NT2/D1 (cell line): Measurements from ENCODE around the gene ARID3B.
A peak's percentile ranks its signal among the peaks of the same experiment; 100 is the strongest.

Experiments
- DNase-seq: peaks from one replicate; pipeline ENCODE4 v3.0.0-alpha.2; 2011; ENCODE audit warnings: low read depth, low spot score
- H3K27me3 ChIP-seq: 2 replicates; pipeline ENCODE4 v1.6.0; 2011; ENCODE audit warnings: mild to moderate bottlenecking; ENCODE audit not compliant: insufficient read length, insufficient read depth
- H3K36me3 ChIP-seq: 2 replicates; pipeline ENCODE4 v1.6.1; 2011; ENCODE audit warnings: mild to moderate bottlenecking, low read length, mixed read lengths; ENCODE audit not compliant: insufficient read depth, insufficient read length
- H3K4me1 ChIP-seq: 2 replicates; pipeline ENCODE4 v1.5.1; 2011; ENCODE audit not compliant: insufficient read depth, insufficient read length
- H3K4me3 ChIP-seq: 2 replicates; pipeline ENCODE4 v1.5.1; 2011; ENCODE audit warnings: low read depth; ENCODE audit not compliant: insufficient read length
- H3K9ac ChIP-seq: 2 replicates; pipeline ENCODE4 v1.6.0; 2011; ENCODE audit warnings: low read depth; ENCODE audit not compliant: insufficient read length
- H3K9me3 ChIP-seq: 2 replicates; pipeline ENCODE4 v1.5.1; 2011; ENCODE audit warnings: mild to moderate bottlenecking, low read length; ENCODE audit not compliant: insufficient read depth
- SUZ12 ChIP-seq: IDR thresholded peaks from 2 replicates; pipeline ENCODE4 v1.6.1; 2011; ENCODE audit not compliant: insufficient read length, insufficient read depth; ENCODE audit errors: extremely low read depth
- YY1 ChIP-seq: IDR thresholded peaks from 2 replicates; pipeline ENCODE4 v1.6.1; 2011; ENCODE audit not compliant: insufficient read length, insufficient read depth
- ZNF274 ChIP-seq: IDR thresholded peaks from 2 replicates; pipeline ENCODE4 v1.6.1; 2011; ENCODE audit warnings: mild to moderate bottlenecking, low read depth, low read length

The ARID3B gene

GRCh38 chr15:74543043-74543422 is 2.0 kb downstream of the ARID3B start:
- DNase-seq: no peak
- no peaks in the 10 kb centered on the region for H3K9me3 ChIP-seq
- peak overlapping the region; percentile 86 for H3K9ac ChIP-seq
- H3K4me3 ChIP-seq: peak overlapping the region; percentile 87
- H3K27me3 ChIP-seq: no peaks in the 10 kb centered on the region
- peaks cover 9% of the 10 kb centered on the region for H3K4me1 ChIP-seq
- TF ChIP-seq ZNF274 (no peak), SUZ12 (no peak), YY1 (no peak)
- H3K36me3 ChIP-seq: peaks cover 33% of the 10 kb centered on the region

GRCh38 chr15:74543583-74543982 is 2.6 kb downstream of the ARID3B start:
- TF ChIP-seq ZNF274: no peak
- no peaks in the 10 kb centered on the region for H3K27me3 ChIP-seq
- H3K9me3 ChIP-seq: no peaks in the 10 kb centered on the region
- peaks cover 9% of the 10 kb centered on the region for H3K4me1 ChIP-seq
- no peak for DNase-seq
- peaks cover 39% of the 10 kb centered on the region for H3K36me3 ChIP-seq
- H3K9ac ChIP-seq: peak overlapping the region; percentile 86
- no peak overlapping the region for H3K4me3 ChIP-seq

GRCh38 chr15:74545086-74545485 is 4.1 kb downstream of the ARID3B start:
- DNase-seq: no peak
- Histone ChIP-seq H3K36me3 (peaks cover 51% of the 10 kb centered on the region), H3K4me3 (no peak overlapping the region), H3K4me1 (peaks cover 9% of the 10 kb centered on the region), H3K27me3 (no peaks in the 10 kb centered on the region), H3K9ac (peak overlapping the region; percentile 3), H3K9me3 (no peaks in the 10 kb centered on the region)
- TF ChIP-seq ZNF274 (no peak), YY1 (no peak), SUZ12 (no peak)

- Histone ChIP-seq H3K9ac (no peak overlapping the region), H3K36me3 (peaks cover 60% of the 10 kb centered on the region), H3K4me3 (no peak overlapping the region), H3K27me3 (no peaks in the 10 kb centered on the region), H3K9me3 (no peaks in the 10 kb centered on the region), H3K4me1 (peaks cover 9% of the 10 kb centered on the region)
- TF ChIP-seq SUZ12 (no peak), ZNF274 (no peak), YY1 (no peak)
- DNase-seq: no peak
These were observed 5.0 kb downstream of the ARID3B start for GRCh38 chr15:74545776-74546656.

- Histone ChIP-seq H3K4me1 (peaks cover 9% of the 10 kb centered on the region), H3K27me3 (no peaks in the 10 kb centered on the region), H3K36me3 (peaks cover 73% of the 10 kb centered on the region), H3K9ac (no peak overlapping the region), H3K9me3 (no peaks in the 10 kb centered on the region), H3K4me3 (no peak overlapping the region)
- no peak for TF ChIP-seq SUZ12
- TF ChIP-seq YY1: no peak
- TF ChIP-seq ZNF274: no peak
- DNase-seq: no peak
These were observed 6.6 kb downstream of the ARID3B start for GRCh38 chr15:74547616-74548015.

GRCh38 chr15:74548241-74548640 is 7.2 kb downstream of the ARID3B start:
- H3K9ac ChIP-seq: no peak overlapping the region
- H3K36me3 ChIP-seq: peaks cover 79% of the 10 kb centered on the region
- no peak overlapping the region for H3K4me3 ChIP-seq
- no peak for DNase-seq
- no peaks in the 10 kb centered on the region for H3K27me3 ChIP-seq
- peaks cover 9% of the 10 kb centered on the region for H3K4me1 ChIP-seq
- H3K9me3 ChIP-seq: no peaks in the 10 kb centered on the region
- TF ChIP-seq ZNF274 (no peak), SUZ12 (no peak), YY1 (no peak)

GRCh38 chr15:74549816-74550215 is 8.8 kb downstream of the ARID3B start:
- Histone ChIP-seq H3K4me3 (no peak overlapping the region), H3K4me1 (peaks cover 9% of the 10 kb centered on the region), H3K9ac (no peak overlapping the region), H3K27me3 (no peaks in the 10 kb centered on the region), H3K9me3 (no peaks in the 10 kb centered on the region), H3K36me3 (peaks cover 79% of the 10 kb centered on the region)
- DNase-seq: no peak
- TF ChIP-seq YY1 (no peak), SUZ12 (no peak), ZNF274 (no peak)

GRCh38 chr15:74551714-74552113 is 10.7 kb downstream of the ARID3B start:
- no peaks in the 10 kb centered on the region for H3K9me3 ChIP-seq
- no peak overlapping the region for H3K9ac ChIP-seq
- peaks cover 72% of the 10 kb centered on the region for H3K36me3 ChIP-seq
- no peak overlapping the region for H3K4me3 ChIP-seq
- TF ChIP-seq YY1: no peak
- TF ChIP-seq ZNF274: no peak
- no peak for TF ChIP-seq SUZ12
- DNase-seq: no peak
- H3K4me1 ChIP-seq: no peaks in the 10 kb centered on the region
- no peaks in the 10 kb centered on the region for H3K27me3 ChIP-seq
